Testis (tissue), 2 donors: ENCODE results near the gene SERPIND1.

Experiments used
- CTCF ChIP-seq, 3 experiments: fragments of 450-650 bp in 2 of 3; fragments of 200-600 bp in 1 of 3; sonication (generic) in 1 of 3; IDR thresholded peaks; one replicate each; pipeline ENCODE4 v1.5.1; 2016 to 2019; ENCODE audit warnings: antibody characterized with exemption in 3 of 3, mild to moderate bottlenecking in 2 of 3, moderate library complexity in 1 of 3
- POLR2A ChIP-seq: fragments of 450-650 bp; IDR thresholded peaks from one replicate; pipeline ENCODE4 v1.6.1; 2017; ENCODE audit warnings: antibody characterized with exemption, mild to moderate bottlenecking, moderate library complexity

- TF ChIP-seq CTCF (IDR thresholded peaks at IDR 0.05) (no peak), POLR2A (no peak)
Measured at GRCh38 chr22:20822240-20822639, 48.3 kb downstream of the SERPIND1 start.
